Neural cell (in vitro differentiated cells): ENCODE results near the gene DLG2. TPM values are rescaled to one million over a fixed set of nuclear protein-coding genes. Genes with fewer than 3 reads are reported as not detected.

Experiments used
- H2AFZ ChIP-seq: fragments of 200-600, 300-800 bp; sonication (generic), shearing (Covaris generic); 2 replicates; pipeline ENCODE4 v1.6.0; 2014; ENCODE audit warnings: low read depth, mild to moderate bottlenecking, antibody characterized with exemption, low read length, moderate library complexity
- H3F3A ChIP-seq: fragments of 200-600 bp; shearing (Covaris generic); 2 replicates; pipeline ENCODE4 v1.6.1; 2016; ENCODE audit warnings: mild to moderate bottlenecking, moderate library complexity, mixed read lengths, antibody characterized with exemption, low read length; ENCODE audit not compliant: insufficient read depth, poor library complexity, severe bottlenecking
- H3K27ac ChIP-seq: fragments of 200-600, 300-800 bp; sonication (generic), shearing (Covaris generic); 2 replicates; pipeline ENCODE4 v1.5.1; 2014; ENCODE audit warnings: mild to moderate bottlenecking, low read length, moderate library complexity
- H3K27me3 ChIP-seq: fragments of 300-800, 200-600 bp; sonication (generic), shearing (Covaris generic); 2 replicates; pipeline ENCODE4 v1.6.0; 2014; ENCODE audit warnings: mild to moderate bottlenecking, low read depth, low read length, moderate library complexity; ENCODE audit not compliant: insufficient read depth
- H3K36me3 ChIP-seq: fragments of 300-800, 200-600 bp; sonication (generic), shearing (Covaris generic); 2 replicates; pipeline ENCODE4 v1.5.1; 2014; ENCODE audit warnings: mild to moderate bottlenecking, antibody characterized with exemption, low read length, moderate library complexity; ENCODE audit not compliant: insufficient read depth
- H3K4me2 ChIP-seq: fragments of 300-800, 200-600 bp; sonication (generic), shearing (Covaris generic); 2 replicates; pipeline ENCODE4 v1.6.0; 2014; ENCODE audit warnings: mild to moderate bottlenecking, low read length
- H3K4me3 ChIP-seq: fragments of 300-800, 200-600 bp; sonication (generic), shearing (Covaris generic); 2 replicates; pipeline ENCODE4 v1.5.1; 2014; ENCODE audit warnings: mild to moderate bottlenecking, low read length, moderate library complexity
- H3K79me2 ChIP-seq: fragments of 200-600 bp; shearing (Covaris generic); replicated peaks from 2 replicates; pipeline ENCODE4 v1.6.0; 2014; ENCODE audit warnings: mild to moderate bottlenecking, low read length, moderate library complexity; ENCODE audit not compliant: insufficient read depth
- H3K9ac ChIP-seq: fragments of 300-800, 200-600 bp; sonication (generic), shearing (Covaris generic); 2 replicates; pipeline ENCODE4 v1.6.1; 2016; ENCODE audit warnings: mild to moderate bottlenecking, low read length, mixed read lengths
- H3K9me2 ChIP-seq: fragments of 200-600 bp; shearing (Covaris generic); 2 replicates; pipeline ENCODE4 v1.6.1; 2016; ENCODE audit warnings: mild to moderate bottlenecking, low read length, mixed read lengths; ENCODE audit not compliant: insufficient read depth
- H3K9me3 ChIP-seq: fragments of 200-600, 300-800 bp; sonication (generic), shearing (Covaris generic); 2 replicates; pipeline ENCODE4 v1.6.1; 2016; ENCODE audit warnings: mild to moderate bottlenecking, mixed run types, low read length, moderate library complexity, mixed read lengths
- H4K20me1 ChIP-seq: fragments of 200-600 bp; shearing (Covaris generic); 2 replicates; pipeline ENCODE4 v1.6.1; 2016; ENCODE audit warnings: mild to moderate bottlenecking, mixed run types; ENCODE audit not compliant: insufficient read depth
- EP300 ChIP-seq: fragments of 450-650 bp; conservative IDR thresholded peaks from 2 replicates; pipeline ENCODE4 v1.6.1; 2014; ENCODE audit warnings: antibody characterized with exemption, mild to moderate bottlenecking, moderate library complexity; ENCODE audit not compliant: poor library complexity, severe bottlenecking
- EZH2 ChIP-seq: fragments of 200-600, 300-800 bp; shearing (Covaris generic), sonication (generic); IDR thresholded peaks from 2 replicates; pipeline ENCODE4 v1.6.1; 2014; ENCODE audit warnings: antibody characterized with exemption, low read length, borderline replicate concordance, mild to moderate bottlenecking; ENCODE audit not compliant: insufficient read depth, poor library complexity, severe bottlenecking
- MXI1 ChIP-seq: fragments of 450-650 bp; conservative IDR thresholded peaks from 2 replicates; pipeline ENCODE4 v1.6.1; 2014; ENCODE audit warnings: antibody characterized with exemption, mild to moderate bottlenecking; ENCODE audit not compliant: poor library complexity, severe bottlenecking
- POLR2AphosphoS5 ChIP-seq: IDR thresholded peaks from 2 replicates; pipeline ENCODE4 v1.6.1; 2012
- RAD21 ChIP-seq: fragments of 450-650 bp; conservative IDR thresholded peaks from 2 replicates; pipeline ENCODE4 v1.6.1; 2014; ENCODE audit warnings: antibody characterized with exemption, mild to moderate bottlenecking, moderate library complexity
- SMC3 ChIP-seq: fragments of 450-650 bp; conservative IDR thresholded peaks from 2 replicates; pipeline ENCODE4 v1.6.1; 2014; ENCODE audit warnings: antibody characterized with exemption, mild to moderate bottlenecking, moderate library complexity; ENCODE audit not compliant: poor library complexity
- TAF1 ChIP-seq: IDR thresholded peaks from 2 replicates; pipeline ENCODE4 v1.6.1; 2012; ENCODE audit warnings: low read depth
- polyA plus RNA-seq: library from polyadenylated mRNA; depleted of rRNA; stranded (reverse); fragments of >200 nt; gene quantifications from 2 replicates; pipeline ENCODE4 v1.2.3, GENCODE V29; 2014
- TF ChIP-seq, protein P1 (sequence below): IDR thresholded peaks from 2 replicates; pipeline ENCODE4 v1.6.1; 2012; ENCODE audit warnings: borderline replicate concordance
- TF ChIP-seq, protein P2 (sequence below): fragments of 450-650 bp; IDR thresholded peaks from 2 replicates; pipeline ENCODE4 v1.5.1; 2014; ENCODE audit warnings: antibody characterized with exemption, mild to moderate bottlenecking, moderate library complexity; ENCODE audit not compliant: poor library complexity, severe bottlenecking

The DLG2 gene
- polyA plus RNA-seq, 1 donor from 2014 or later = 179 TPM

DNA sequence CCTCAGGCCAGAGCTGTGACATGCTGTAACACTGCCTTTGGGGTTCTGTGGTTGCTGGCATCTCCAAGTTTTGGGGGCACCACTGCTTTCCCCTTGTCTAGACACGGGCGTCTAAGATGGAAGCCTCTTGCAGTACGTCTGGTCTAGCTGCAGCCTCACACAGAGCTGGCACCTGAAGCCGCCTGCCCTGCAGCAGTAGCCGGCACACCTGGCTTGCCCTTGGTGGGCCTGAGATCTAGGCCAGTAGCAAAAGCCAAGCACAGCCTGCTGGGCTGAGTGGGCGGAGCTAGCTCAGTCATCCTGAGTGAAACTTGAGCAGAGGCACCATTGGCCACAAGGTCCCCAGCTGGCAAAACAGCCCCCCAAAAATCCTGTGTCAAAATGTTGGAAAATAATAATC is 154.2 kb downstream of the DLG2 start:
- H3K4me3 ChIP-seq = no peak overlapping the region
- H3K27ac ChIP-seq = no peak overlapping the region
- no peak for TF ChIP-seq MXI1
- no peak for TF ChIP-seq EZH2
- TF ChIP-seq TAF1 = no peak
- TF ChIP-seq POLR2AphosphoS5 = no peak
- no peak for TF ChIP-seq RAD21
- TF ChIP-seq SMC3 = no peak
- TF ChIP-seq EP300 = no peak
- TF ChIP-seq, protein P1, sequence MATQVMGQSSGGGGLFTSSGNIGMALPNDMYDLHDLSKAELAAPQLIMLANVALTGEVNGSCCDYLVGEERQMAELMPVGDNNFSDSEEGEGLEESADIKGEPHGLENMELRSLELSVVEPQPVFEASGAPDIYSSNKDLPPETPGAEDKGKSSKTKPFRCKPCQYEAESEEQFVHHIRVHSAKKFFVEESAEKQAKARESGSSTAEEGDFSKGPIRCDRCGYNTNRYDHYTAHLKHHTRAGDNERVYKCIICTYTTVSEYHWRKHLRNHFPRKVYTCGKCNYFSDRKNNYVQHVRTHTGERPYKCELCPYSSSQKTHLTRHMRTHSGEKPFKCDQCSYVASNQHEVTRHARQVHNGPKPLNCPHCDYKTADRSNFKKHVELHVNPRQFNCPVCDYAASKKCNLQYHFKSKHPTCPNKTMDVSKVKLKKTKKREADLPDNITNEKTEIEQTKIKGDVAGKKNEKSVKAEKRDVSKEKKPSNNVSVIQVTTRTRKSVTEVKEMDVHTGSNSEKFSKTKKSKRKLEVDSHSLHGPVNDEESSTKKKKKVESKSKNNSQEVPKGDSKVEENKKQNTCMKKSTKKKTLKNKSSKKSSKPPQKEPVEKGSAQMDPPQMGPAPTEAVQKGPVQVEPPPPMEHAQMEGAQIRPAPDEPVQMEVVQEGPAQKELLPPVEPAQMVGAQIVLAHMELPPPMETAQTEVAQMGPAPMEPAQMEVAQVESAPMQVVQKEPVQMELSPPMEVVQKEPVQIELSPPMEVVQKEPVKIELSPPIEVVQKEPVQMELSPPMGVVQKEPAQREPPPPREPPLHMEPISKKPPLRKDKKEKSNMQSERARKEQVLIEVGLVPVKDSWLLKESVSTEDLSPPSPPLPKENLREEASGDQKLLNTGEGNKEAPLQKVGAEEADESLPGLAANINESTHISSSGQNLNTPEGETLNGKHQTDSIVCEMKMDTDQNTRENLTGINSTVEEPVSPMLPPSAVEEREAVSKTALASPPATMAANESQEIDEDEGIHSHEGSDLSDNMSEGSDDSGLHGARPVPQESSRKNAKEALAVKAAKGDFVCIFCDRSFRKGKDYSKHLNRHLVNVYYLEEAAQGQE = no peak
- no peak overlapping the region for H2AFZ ChIP-seq
- no peaks in the 10 kb centered on the region for H3K9me3 ChIP-seq
- no peaks in the 10 kb centered on the region for H4K20me1 ChIP-seq
- H3K27me3 ChIP-seq = no peaks in the 10 kb centered on the region
- no peaks in the 10 kb centered on the region for H3K79me2 ChIP-seq
- no peak overlapping the region for H3K9ac ChIP-seq
- no peaks in the 10 kb centered on the region for H3K9me2 ChIP-seq
- no peaks in the 10 kb centered on the region for H3K36me3 ChIP-seq
- no peak overlapping the region for H3K4me2 ChIP-seq
- H3F3A ChIP-seq = no peaks in the 10 kb centered on the region

DNA sequence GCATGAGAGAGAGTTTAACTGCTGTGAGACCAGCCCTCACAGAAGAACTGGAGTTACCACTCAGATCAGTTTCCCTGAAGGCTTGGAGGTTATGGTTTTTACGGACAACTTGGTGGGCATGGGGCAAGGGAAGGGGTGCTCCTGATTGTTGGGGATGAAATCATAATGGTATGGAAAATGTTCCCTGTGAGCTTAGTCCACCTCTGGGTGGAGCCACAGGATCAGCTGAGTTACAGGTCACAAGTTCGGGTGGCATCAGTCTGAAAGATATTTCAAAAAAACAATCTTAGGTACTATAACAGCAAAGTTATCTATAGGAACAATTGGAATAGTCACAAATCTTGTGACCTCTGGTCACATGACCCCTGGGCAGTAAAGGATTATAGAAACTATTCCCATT is 162.9 kb downstream of the DLG2 start:
- Histone ChIP-seq H3K4me3 (no peak overlapping the region), H3K36me3 (no peaks in the 10 kb centered on the region), H3K27me3 (no peaks in the 10 kb centered on the region), H3K9ac (no peak overlapping the region), H3F3A (no peaks in the 10 kb centered on the region), H3K9me2 (no peaks in the 10 kb centered on the region), H3K79me2 (no peaks in the 10 kb centered on the region), H3K9me3 (no peaks in the 10 kb centered on the region), H3K4me2 (no peak overlapping the region), H3K27ac (no peak overlapping the region), H4K20me1 (no peaks in the 10 kb centered on the region), H2AFZ (no peak overlapping the region)
- no peak for TF ChIP-seq EP300
- no peak for TF ChIP-seq RAD21
- TF ChIP-seq EZH2 = no peak
- TF ChIP-seq, protein P1 = no peak
- no peak for TF ChIP-seq MXI1
- no peak for TF ChIP-seq TAF1
- no peak for TF ChIP-seq POLR2AphosphoS5
- TF ChIP-seq, protein P2, sequence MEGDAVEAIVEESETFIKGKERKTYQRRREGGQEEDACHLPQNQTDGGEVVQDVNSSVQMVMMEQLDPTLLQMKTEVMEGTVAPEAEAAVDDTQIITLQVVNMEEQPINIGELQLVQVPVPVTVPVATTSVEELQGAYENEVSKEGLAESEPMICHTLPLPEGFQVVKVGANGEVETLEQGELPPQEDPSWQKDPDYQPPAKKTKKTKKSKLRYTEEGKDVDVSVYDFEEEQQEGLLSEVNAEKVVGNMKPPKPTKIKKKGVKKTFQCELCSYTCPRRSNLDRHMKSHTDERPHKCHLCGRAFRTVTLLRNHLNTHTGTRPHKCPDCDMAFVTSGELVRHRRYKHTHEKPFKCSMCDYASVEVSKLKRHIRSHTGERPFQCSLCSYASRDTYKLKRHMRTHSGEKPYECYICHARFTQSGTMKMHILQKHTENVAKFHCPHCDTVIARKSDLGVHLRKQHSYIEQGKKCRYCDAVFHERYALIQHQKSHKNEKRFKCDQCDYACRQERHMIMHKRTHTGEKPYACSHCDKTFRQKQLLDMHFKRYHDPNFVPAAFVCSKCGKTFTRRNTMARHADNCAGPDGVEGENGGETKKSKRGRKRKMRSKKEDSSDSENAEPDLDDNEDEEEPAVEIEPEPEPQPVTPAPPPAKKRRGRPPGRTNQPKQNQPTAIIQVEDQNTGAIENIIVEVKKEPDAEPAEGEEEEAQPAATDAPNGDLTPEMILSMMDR = no peak
- TF ChIP-seq SMC3 = no peak
